ENCODE results near the gene TSACC.
"Not testable (repeated sequence)": the region's sequence is repeated elsewhere in the genome, so short reads cannot be mapped to it uniquely, and the experiment has no call there.

Gene TSACC

DNA sequence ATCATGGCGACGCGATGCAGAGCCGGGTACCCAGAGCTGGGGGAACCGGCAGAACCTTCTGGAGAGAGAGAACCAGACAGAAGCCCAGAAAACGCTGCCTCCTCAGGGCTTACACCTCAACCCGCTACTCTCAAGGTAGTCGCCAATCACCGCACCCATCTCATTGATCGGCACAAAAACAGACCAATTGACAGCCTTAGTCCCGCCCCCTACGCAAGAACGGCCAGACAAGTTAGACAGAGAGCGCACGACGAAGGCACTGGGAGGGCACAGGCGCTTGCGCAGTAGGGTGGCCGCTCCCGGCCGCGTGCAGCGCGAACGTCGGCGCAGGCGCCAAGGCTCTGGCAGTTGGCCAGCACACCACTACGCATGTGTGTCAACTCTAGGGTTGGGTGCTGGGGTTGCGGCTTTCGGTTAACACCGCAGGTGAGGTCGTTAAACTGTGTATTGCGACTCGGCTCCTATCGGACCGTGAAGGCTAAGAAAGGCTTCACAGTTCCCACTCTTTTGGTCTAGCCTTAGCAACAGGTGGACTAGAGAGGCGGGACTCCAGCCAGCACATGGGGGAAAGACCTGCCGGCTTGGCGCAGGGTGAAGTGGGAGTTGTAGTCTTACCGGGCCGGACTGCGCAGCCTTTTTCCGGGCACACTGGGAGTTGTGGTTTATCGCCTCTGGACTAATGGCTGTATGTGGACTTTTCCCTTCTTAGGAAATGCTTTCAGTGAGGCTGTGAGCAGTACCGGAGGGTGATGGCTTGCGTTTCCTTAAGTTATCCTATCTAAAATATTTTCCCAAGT is at the start of gene TSACC, which contains the start of gene CCT3:
Gene TSACC, plus strand, starts transcription at position 347 of the 797 bp plus-strand sequence. CDS start 1,232 bp downstream, outside the sequence.
Gene CCT3, minus strand, starts transcription at position 113 of the 797 bp plus-strand sequence. Its CDS starts 108 bp downstream, at position 5.
- DNase-seq = peak; percentile 100

DNA sequence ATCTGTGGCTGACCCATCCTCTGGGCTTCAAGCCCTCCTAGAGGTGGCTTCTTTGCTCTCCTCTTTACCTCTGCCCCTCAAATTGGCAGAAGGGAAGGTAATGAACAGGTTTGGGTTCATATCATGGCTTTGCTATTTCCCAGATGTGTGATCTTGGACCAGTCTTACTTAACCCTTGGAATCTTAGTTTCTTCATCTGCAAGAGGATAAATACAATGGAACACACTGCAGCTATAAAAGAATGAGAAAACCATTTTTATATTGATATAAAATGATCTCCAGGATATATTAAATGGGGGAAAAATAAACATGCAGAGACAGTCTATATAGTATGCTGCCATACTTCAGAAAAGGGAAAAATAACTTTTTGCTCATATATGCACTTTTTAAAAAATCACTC is 48.5 kb upstream of the TSACC start:
- DNase-seq = no peak

DNA sequence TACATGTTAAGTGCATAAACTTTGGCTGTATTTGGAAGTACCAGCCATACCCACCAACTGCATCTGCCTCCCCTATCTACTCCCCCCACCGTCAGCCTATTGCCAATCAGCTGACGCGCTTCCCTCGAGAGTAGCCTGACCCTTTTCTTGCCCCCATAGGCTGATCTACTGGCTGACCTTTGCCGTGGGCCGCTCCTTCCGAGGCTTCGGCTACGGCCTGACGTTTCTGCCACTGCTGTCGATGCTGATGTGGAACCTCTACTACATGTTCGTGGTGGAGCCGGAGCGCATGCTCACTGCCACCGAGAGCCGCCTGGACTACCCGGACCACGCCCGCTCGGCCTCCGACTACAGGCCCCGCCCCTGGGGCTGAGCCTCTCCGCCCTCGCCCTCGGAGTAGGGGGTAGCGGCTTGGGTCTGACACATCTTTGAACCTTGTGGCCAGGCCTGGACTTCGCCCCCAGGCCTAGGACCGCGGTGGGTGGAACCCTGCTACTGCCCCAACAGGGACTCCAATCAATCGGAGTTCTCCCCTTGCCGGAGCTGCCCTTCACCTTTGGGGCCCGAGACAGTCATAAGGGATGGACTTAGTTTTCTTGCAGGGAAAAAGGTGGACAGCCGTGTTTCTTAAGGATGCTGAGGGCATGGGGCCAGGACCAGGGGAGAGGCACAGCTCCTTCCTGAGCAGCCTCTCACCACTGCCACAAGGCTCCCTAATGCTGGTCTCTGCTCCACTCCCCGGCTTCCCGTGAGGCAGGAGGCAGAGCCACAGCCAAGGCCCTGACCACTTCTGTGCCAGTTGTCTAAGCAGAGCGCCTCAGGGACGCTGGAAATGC is 46.9 kb upstream of the TSACC start:
- no peak for DNase-seq

DNA sequence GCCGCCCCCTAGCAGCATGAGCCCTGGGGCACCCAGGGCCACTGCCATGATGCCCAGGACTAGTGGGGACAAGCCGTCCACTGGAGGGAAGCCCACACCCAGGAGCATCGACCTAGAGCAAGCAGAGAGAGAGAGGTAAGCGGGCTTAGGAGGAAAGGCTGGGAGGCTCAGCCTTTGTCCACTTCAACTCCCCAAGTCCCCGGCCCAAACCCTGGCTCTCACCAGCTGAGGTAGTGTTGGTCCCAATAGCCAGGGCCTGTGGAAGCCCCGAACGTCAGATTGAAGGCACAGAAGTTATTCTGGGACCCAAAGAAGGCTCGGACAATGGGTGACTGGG is 45.3 kb upstream of the TSACC start:
- DNase-seq = no peak

DNA sequence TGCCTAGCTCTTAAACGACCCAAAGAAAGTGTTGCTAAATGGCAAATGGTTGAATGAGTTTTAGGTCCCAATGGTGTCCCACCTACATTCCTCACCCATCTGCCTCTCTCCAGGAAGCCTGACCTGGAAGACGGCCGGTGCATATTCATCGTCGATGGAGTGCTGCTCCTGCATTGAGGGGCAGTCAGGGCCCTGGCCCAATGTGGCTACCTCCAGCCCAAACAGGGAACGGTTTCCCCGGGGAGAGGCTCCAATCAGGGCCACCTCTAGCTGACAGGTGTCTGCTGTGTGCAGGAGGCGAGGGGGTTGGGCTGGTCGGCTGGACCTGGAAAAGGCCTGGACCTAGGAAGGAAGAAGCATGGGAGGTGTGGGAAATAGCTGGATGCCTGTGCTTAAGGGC is 44.4 kb upstream of the TSACC start:
- no peak for DNase-seq

DNA sequence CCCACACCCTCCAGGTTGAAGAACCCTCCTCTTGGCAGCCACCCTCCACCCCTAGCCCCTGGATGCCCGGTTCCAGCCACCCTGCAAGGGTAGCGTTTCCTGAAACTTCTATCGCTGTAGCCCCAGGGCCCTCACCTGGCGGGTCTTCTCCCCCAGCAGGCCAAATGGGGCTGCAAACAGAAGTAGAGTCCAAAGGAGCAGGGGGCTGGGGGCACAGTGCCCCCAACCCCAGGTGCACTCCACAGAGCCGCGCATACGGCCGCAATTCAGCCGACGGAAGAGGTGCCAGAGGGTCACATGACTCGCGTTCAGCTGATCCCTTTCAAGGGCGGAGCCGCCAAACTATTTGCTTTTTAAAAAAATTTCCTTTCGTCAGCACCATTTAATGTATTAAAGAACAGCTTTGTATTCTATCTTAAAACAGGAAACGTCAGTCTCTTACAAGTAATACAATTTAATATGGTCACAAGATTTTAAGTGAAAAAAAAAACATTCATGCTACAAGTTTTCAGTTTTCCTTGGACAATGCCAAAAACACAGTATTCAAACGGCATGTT is 42.9 kb upstream of the TSACC start, which contains the start of gene GLMP:
Gene GLMP, minus strand, starts transcription at position 289 of the 557 bp plus-strand sequence. Its CDS starts 34 bp downstream, at position 255.
- DNase-seq = no peak

DNA sequence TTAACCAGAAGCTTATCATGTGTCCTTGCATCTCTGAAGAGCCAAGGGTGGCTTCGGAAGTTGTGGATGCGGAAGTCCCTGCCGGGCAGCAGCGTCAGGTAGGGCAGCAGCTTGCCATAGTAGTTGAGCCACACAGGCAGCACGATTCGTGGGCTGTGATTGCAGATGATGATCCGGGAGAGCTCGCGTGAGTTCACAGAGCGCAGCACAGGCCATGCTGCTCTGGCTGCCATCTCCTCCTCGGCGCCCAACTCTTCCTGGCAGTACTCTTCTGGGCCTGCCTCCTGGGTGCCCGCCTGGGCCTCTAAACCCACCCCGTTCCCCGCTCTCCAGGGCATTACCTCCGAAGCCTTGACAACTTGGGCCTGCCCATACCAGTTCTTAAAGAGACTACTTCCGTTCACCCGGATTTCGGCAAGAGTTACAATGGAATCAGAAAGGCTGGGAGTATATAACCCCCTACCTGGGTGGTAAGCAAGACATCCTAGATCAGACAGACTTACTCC is 39.4 kb upstream of the TSACC start, which contains the start of gene VHLL:
Gene VHLL, minus strand, starts transcription at position 456 of the 506 bp plus-strand sequence. Its CDS starts 118 bp downstream, at position 338.
- DNase-seq = no peak

DNA sequence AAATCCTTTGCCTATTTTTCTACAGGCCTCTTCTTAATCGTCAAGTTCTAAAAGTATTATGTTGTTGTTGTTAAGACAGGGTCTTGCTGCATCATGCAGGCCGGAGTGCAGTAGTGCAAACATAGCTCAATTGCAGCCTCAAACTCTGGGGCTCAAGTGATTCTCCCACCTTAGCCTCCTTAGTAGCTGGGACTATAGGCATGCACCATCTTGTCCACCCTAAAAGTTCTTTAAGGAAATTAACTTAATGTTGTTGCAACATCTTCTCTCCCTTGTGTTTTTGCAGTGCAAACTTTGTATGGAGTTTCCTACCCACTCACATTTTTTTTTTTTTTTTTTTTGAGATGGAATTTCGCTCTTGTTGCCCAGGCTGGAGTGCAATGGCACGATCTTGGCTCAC is 35.1 kb upstream of the TSACC start:
- no peak for DNase-seq

DNA sequence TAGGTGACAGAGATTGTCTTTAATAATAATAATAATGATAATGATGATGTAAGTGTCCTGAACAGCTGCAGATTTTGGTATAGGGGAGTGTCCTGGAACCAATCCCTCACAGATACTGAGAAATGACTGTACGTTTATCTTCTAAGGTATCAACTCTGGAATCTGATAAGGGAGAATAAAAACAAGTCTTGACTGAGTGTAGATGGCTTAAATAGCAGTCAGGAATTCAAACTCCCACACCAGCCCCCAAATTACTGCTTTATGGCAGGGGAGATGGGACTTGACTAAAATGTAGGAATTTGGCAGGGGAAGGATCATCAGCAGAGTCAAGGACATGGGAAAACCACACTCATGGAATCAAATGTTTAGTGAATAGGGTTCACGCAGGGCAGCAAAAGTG is 33.1 kb upstream of the TSACC start:
- DNase-seq = no peak

DNA sequence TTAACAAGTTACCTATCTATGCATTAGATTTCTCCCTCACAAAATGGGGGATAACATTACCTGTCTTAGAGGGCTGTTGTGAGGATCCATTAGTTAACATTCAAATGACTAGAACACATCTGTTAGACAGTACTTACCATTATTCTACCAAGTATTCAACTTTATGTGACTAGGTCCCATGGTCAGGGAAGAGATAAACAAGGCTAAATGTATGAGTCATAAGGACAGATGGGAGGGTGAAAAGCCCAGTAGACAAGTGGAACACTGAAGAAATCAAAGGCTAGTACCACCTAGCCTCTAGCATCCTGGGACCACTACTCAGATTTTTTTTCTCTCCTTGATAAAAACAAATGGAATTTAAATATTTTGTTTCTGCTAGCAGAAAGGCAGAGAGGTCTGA is 30.2 kb upstream of the TSACC start:
- DNase-seq = no peak

DNA sequence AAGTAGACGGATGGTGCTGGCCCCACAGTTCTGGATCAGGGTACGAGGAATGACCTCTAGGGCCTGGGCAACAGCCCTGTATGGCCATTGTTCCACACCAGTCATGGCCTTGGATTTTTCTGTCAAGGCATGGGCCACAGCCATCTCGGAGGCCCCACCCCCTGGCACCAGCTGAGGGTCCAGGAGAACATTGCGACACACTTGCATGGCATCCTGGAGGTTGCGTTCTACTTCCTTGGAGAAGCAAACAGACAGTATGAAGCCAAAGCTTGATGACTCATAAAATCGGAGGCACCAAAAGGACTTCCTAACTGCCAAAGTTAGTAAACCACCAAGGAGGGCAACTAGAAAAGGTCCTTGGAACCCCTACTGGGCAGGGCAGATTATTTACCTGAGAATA is 27.4 kb upstream of the TSACC start:
- DNase-seq = no peak

DNA sequence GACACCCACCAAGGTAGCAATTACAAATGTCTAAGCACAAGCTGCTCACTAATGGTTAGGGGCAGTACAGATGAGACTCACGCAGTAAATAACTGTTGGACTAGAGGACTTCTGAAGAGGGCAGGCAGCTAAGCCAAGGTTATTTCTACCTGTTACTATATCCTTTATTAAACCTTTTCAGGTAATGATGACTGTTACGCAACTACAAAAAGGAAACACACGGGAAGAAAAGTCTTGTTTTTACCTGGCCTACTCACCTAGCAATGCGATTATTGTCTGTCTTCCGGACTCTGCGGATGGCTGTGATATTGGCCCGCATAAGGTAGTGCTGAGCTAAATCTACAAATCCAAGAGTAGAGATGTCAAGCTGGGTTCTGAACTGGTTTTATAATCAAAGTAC is 21.4 kb upstream of the TSACC start:
- DNase-seq = no peak

DNA sequence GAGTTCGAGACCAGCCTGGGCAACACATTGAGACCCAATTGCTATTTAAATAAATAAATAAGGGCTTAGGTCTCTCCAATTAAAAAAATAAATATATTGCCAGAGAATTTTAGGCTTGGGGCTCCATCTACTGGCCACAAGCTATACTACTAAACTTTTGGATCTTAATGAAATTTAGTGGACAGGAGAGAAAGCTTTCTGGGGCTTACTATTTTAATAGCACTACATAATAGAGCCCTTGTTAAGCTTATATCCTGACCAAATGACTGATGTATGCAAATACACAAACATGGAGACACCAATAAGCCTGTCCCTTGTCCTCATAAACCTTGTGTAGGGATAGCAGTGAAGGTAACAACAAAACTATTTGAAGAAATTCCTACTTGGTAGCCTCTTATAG is 18.7 kb upstream of the TSACC start:
- no peak for DNase-seq

DNA sequence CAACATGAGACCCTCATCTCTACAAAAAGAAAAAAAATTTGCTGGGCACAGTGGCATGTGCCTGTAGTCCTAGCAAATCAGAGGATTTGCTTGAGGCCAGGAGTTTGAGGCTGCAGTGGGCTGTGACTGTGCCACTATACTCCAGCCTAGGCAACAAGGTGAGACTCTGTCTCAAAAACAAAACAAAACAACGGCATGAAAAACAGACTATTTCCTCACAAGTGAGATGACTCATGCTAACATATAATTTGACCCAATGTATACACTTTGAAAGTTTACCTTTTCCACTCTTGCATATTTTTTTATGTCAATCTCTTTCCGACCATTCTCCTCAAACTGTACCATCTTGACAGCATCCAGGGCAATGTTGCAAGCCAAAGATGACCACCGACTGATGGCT is 17.8 kb upstream of the TSACC start:
- DNase-seq = no peak

DNA sequence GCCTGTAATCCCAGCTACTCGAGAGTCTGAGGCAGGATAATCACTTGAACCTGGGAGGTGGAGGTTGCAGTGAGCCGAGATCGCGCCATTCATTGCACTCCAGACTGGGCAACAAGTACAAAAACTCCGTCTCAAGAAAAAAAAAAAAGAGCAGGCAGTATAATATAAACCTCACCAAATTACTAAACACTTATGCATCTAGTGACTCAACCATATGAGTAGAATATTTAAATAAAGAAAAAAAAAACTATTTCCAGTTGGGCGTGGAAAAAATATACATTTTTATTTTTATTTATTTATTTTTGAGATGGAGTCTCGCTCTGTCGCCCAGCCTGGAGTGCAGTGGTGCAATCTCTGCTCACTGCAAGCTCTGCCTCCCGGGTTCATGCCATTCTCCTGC is 15.1 kb upstream of the TSACC start:
- not testable (repeated sequence) for DNase-seq

DNA sequence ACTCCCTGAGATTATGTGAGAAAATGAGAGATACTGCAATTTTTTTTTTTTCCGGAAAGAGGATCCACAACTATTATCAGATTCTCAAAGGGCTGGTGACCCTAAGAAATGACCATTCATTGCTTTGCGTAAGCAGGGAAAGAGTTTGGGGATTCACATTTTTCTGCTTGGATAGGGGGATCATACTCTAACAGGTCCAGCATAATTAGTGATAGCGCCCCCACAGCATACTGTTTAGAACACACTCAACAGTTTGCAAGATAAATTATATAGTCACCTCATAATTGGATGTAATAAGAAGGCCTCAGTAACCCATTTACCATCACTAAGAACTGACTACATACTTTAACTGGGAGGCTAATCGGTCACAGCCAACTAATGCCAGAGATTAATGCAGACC is 2.1 kb upstream of the TSACC start:
- DNase-seq = no peak

DNA sequence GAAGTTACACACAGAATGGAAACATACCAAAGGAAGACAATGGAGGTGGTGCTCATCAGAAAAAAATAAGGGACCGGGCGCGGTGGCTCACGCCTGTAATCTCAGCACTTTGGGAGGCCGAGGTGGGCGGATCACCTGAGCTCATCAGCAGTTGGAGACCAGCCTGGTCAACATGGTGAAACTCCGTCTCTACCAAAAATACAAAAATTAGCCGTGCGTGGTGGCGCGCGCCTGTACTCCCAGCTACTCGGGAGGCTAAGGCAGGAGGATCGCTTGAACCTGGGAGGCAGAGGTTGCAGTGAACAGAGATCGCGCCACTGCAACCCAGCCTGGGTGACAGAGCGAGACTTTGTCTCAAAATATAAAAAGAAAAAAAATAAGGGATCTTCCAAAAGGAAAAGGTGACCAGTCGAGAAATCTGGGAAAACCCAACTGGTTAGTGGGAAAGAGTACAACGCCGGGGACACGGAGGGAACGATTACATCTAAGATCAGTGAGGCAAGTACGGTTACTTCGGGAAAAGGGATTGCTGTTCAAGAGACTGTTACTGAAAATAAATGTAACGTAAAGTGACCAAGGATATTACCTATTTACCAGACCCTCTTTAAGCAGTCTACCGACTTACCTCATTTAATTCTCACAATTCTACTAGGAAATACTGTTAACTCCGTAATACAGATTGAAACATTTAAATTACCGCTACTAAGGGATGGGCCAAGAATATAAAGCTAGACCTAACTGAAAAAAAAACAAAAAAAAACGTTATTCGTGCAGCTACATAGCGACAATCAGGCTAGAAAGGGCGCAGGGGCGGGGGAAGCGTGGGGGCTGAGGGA is 1.1 kb upstream of the TSACC start:
- DNase-seq = no peak

DNA sequence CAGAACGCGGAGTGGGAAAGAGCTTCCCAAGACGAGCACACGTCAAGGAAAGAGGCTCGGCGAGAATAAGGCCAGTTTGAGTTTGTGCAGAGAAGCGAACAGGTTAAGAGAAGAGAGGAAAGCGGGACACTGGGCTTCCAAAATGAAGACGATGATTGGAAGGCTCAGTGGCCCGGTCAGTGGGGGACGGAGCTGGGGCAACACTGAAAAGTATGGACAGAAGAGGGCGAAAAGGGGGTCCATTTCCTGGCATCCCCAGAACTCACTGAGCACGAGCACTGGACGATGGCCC is 492 bp upstream of the TSACC start:
- no peak for DNase-seq

DNA sequence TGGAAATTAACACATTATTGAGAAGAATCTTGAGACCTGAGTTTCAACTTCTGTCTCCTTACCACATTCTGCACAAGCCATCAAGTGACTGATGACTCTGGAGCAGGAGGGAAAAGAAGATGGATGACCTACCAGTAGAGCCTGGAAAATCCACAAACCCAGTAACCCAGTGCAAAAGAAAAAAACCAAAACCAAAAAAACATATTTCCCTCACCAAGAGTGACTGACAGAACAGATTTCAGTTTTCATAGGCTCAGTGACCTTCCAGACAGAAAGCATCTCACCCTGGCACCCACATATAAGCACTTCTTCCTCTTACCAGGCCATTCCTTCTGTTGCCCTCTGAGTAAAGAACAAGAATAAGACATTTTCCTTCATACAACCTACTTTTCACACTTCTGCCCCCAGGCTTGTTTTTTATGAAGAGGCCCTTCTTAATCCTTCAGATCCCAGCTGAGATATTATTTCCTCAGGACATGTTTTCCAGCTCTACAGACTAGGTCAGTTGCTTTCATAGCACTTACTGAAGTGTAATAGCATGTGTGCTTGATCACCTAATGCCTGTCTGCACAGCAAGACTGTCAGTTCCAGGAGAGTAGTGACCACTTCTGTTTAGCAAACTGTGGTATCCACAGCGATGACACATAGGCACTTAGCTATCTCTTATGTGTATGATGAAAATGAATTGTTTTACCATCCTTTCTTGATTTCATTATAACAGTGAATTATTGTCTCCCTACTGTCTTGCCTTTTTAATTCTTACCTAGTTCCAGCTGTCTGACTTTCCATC is 4.0 kb downstream of the TSACC start:
- DNase-seq = no peak

DNA sequence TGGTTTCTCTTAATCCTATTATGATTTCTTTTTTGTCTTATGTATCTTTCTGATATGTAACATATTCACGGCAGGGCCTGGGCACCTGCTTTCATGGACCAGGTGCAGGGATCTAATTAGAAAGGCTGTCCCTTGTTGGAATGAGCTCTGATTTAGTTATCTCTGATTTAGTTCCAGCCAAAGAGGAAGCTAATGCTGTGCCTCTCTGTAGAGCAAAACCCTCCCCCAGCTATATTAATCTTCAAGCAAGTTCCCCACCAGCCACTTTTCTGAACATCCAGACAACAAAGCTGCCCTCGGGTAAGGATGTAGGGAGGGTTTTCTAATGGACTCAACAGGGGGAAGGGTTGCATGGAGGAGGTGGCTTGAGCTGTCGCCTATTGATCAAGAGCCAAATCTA is 6.1 kb downstream of the TSACC start:
- DNase-seq = no peak

DNA sequence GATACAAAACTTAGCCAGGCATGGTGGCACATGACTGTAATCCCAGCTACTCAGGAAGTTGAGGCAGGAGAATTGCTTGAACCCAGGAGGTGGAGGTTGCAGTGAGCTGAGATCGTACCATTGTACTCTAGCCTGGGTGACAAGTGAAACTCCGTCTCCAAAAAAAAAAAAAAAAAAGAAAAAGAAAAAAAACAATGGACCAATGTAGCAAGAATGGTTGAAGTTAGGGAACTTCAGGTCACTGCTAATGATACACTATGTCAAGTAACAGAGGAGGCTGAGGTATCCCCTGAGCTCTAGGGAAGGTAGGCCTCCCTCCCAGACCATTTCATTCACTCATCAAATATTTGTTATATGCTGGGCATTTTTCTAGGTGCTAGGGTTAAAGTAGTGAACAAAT is 7.7 kb downstream of the TSACC start:
- DNase-seq = not testable (repeated sequence)

DNA sequence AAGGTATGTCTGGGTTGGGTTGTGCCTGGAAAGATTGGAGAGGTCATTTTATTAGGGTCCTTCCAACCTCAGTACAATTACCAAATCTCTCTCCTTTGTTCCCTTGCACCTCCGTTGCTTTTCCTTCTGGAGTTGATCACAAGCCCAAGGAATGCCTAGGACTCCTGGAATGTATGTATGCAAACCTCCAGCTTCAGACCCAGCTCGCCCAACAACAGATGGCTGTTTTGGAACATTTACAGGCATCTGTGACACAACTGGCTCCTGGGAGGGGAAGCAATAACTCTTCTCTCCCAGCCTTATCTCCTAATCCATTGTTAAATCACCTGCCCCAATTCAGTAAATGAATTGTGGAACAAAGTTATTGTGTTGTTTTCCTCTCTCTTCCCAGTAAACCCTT is 8.3 kb downstream of the TSACC start:
- no peak for DNase-seq

Measured in NCI-H2107 (cell line).